ENCODE results near the gene ACOX2.
"Not testable (repeated sequence)": the region's sequence is repeated elsewhere in the genome, so short reads cannot be mapped to it uniquely, and the experiment has no call there.

The ACOX2 gene

GRCh38 chr3:58534592-58535494 is 2.1 kb downstream of the ACOX2 start:
- DNase-seq: no peak

- DNase-seq: peak; percentile 86
These were observed 4.2 kb downstream of the ACOX2 start for GRCh38 chr3:58532794-58533220.

GRCh38 chr3:58531956-58532355 is 5.0 kb downstream of the ACOX2 start:
- DNase-seq: peak; percentile 29

GRCh38 chr3:58531555-58531954 is 5.4 kb downstream of the ACOX2 start:
- no peak for DNase-seq

GRCh38 chr3:58530354-58530865 is 6.6 kb downstream of the ACOX2 start:
- DNase-seq: no peak

GRCh38 chr3:58529516-58530353 is 7.3 kb downstream of the ACOX2 start:
- no peak for DNase-seq

- DNase-seq: no peak
These were observed 8.4 kb downstream of the ACOX2 start for GRCh38 chr3:58528629-58529028.

- not testable (repeated sequence) for DNase-seq
These were observed 9.6 kb downstream of the ACOX2 start for GRCh38 chr3:58527440-58527839.

- peak; percentile 89 for DNase-seq
These were observed 10.5 kb downstream of the ACOX2 start for GRCh38 chr3:58526515-58526957.

- DNase-seq: no peak
These were observed 12.6 kb downstream of the ACOX2 start for GRCh38 chr3:58524326-58524888.

- DNase-seq: no peak
These were observed 14.1 kb downstream of the ACOX2 start for GRCh38 chr3:58522759-58523425.

- DNase-seq: no peak
These were observed 14.9 kb downstream of the ACOX2 start for GRCh38 chr3:58521917-58522631.

GRCh38 chr3:58521336-58521670 is 15.7 kb downstream of the ACOX2 start:
- no peak for DNase-seq

GRCh38 chr3:58520403-58521335 is 16.3 kb downstream of the ACOX2 start:
- DNase-seq: peak; percentile 12

- DNase-seq: no peak
These were observed 17.2 kb downstream of the ACOX2 start for GRCh38 chr3:58519668-58520402.

GRCh38 chr3:58518291-58518789 is 18.6 kb downstream of the ACOX2 start:
- DNase-seq: no peak

GRCh38 chr3:58514405-58514804 is 22.6 kb downstream of the ACOX2 start:
- DNase-seq: no peak

GRCh38 chr3:58508437-58508836 is 28.6 kb downstream of the ACOX2 start:
- no peak for DNase-seq

- DNase-seq: no peak
These were observed 29.5 kb downstream of the ACOX2 start for GRCh38 chr3:58507356-58508078.

Measured in suppressor macrophage treated with lipopolysaccharide for 4 hours (primary cell).